Fibroblast of peridontal ligament (primary cell): Measurements from ENCODE around the gene NAT10.
"Not testable (repeated sequence)": the region's sequence is repeated elsewhere in the genome, so short reads cannot be mapped to it uniquely, and the experiment has no call there.

Source experiments
- DNase-seq: peaks from one replicate; pipeline ENCODE4 v3.0.0-alpha.2; 2010; ENCODE audit errors: extremely low read depth

The NAT10 gene

GRCh38 chr11:34105079-34105956 is at the start of gene NAT10:
TSS of gene NAT10 (plus strand) at chr11:34105629. CDS start at chr11:34108226, 2,597 bp downstream.
- peak; percentile 99 for DNase-seq

- DNase-seq: no peak
Measured at GRCh38 chr11:34056672-34057071, 48.8 kb upstream of the NAT10 start.

- peak; percentile 32 for DNase-seq
Measured at GRCh38 chr11:34063061-34063795, 42.2 kb upstream of the NAT10 start.

- DNase-seq: no peak
Measured at GRCh38 chr11:34064291-34064690, 41.1 kb upstream of the NAT10 start.

GRCh38 chr11:34065505-34066203 is 39.8 kb upstream of the NAT10 start:
- DNase-seq: peak; percentile 38

- not testable (repeated sequence) for DNase-seq
Measured at GRCh38 chr11:34066766-34067165, 38.7 kb upstream of the NAT10 start.

- DNase-seq: no peak
Measured at GRCh38 chr11:34067383-34068065, 37.9 kb upstream of the NAT10 start.

GRCh38 chr11:34068111-34068510 is 37.3 kb upstream of the NAT10 start:
- peak; percentile 46 for DNase-seq

- not testable (repeated sequence) for DNase-seq
Measured at GRCh38 chr11:34071306-34071705, 34.1 kb upstream of the NAT10 start.

- no peak for DNase-seq
Measured at GRCh38 chr11:34072041-34072440, 33.4 kb upstream of the NAT10 start.

GRCh38 chr11:34072832-34073231 is 32.6 kb upstream of the NAT10 start:
- no peak for DNase-seq

- DNase-seq: no peak
Measured at GRCh38 chr11:34074391-34074790, 31.0 kb upstream of the NAT10 start.

GRCh38 chr11:34075178-34075820 is 30.1 kb upstream of the NAT10 start:
- peak; percentile 76 for DNase-seq

- no peak for DNase-seq
Measured at GRCh38 chr11:34080609-34081008, 24.8 kb upstream of the NAT10 start.

- no peak for DNase-seq
Measured at GRCh38 chr11:34084637-34085036, 20.8 kb upstream of the NAT10 start.

- DNase-seq: peak; percentile 27
Measured at GRCh38 chr11:34086554-34087283, 18.7 kb upstream of the NAT10 start.

- DNase-seq: no peak
Measured at GRCh38 chr11:34091825-34092224, 13.6 kb upstream of the NAT10 start.

- not testable (repeated sequence) for DNase-seq
Measured at GRCh38 chr11:34094900-34095299, 10.5 kb upstream of the NAT10 start.

GRCh38 chr11:34098813-34099212 is 6.6 kb upstream of the NAT10 start:
- no peak for DNase-seq

- no peak for DNase-seq
Measured at GRCh38 chr11:34104680-34105078, 750 bp upstream of the NAT10 start.
